ENCODE results near the gene MCF2L2.

- TF ChIP-seq CTCF (IDR thresholded peaks at IDR 0.05) = peak; percentile 62 to 82 (median 71)
- TF ChIP-seq POLR2A (IDR thresholded peaks at IDR 0.05) = no peak
These were observed 42.5 kb downstream of the MCF2L2 start for GRCh38 chr3:183385698-183386613.

Data from vagina (tissue), 2 donors.